GM23338 (cell line): ENCODE data around the gene AHSP. TPM values are rescaled to one million over a fixed set of nuclear protein-coding genes. Genes with fewer than 3 reads are reported as not detected.

ENCODE experiments used
- ATAC-seq: fragments of 200-7000 bp; cut with Tn5 transposase; 3 replicates; pipeline ENCODE4 v1.9.1; 2020
- DNase-seq: peaks from one replicate; pipeline ENCODE4 v3.0.0-alpha.2; 2015; ENCODE audit warnings: low spot score
- H2AFZ ChIP-seq: fragments of 200-600 bp; sonication (generic); 2 replicates; pipeline ENCODE4 v1.8.0; 2016; ENCODE audit warnings: antibody characterized with exemption, mild to moderate bottlenecking, moderate library complexity
- H3F3A ChIP-seq: fragments of 200-600 bp; sonication (generic); replicated peaks from 2 replicates; pipeline ENCODE4 v1.8.0; 2017; ENCODE audit warnings: antibody characterized with exemption, mixed run types, low read depth
- H3K27ac ChIP-seq: fragments of 200-600 bp; sonication (generic); 2 replicates; pipeline ENCODE4 v1.6.1; 2016; ENCODE audit warnings: low read depth
- H3K27me3 ChIP-seq: fragments of 200-600 bp; sonication (generic); 2 replicates; pipeline ENCODE4 v1.8.0; 2016; ENCODE audit warnings: mild to moderate bottlenecking, mixed run types, moderate library complexity; ENCODE audit not compliant: insufficient read depth
- H3K36me3 ChIP-seq: fragments of 200-600 bp; sonication (generic); 2 replicates; pipeline ENCODE4 v1.8.0; 2016; ENCODE audit warnings: mild to moderate bottlenecking; ENCODE audit not compliant: insufficient read depth
- H3K4me1 ChIP-seq: fragments of 200-600 bp; sonication (generic); 2 replicates; pipeline ENCODE4 v1.8.0; 2016; ENCODE audit warnings: mild to moderate bottlenecking, moderate library complexity; ENCODE audit not compliant: insufficient read depth
- H3K4me2 ChIP-seq: fragments of 200-600 bp; sonication (generic); 2 replicates; pipeline ENCODE4 v1.7.1; 2017; ENCODE audit warnings: mixed run types
- H3K4me3 ChIP-seq: fragments of 200-600 bp; sonication (generic); 2 replicates; pipeline ENCODE4 v1.6.1; 2016; ENCODE audit warnings: mixed run types
- H3K79me2 ChIP-seq: fragments of 200-600 bp; sonication (generic); replicated peaks from 2 replicates; pipeline ENCODE4 v1.8.0; 2017; ENCODE audit warnings: mild to moderate bottlenecking; ENCODE audit not compliant: insufficient read depth
- H3K9me2 ChIP-seq: fragments of 200-600 bp; sonication (generic); 2 replicates; pipeline ENCODE4 v1.8.0; 2017; ENCODE audit not compliant: insufficient read depth
- H4K20me1 ChIP-seq: fragments of 200-600 bp; sonication (generic); replicated peaks from 2 replicates; pipeline ENCODE4 v1.8.0; 2017; ENCODE audit warnings: mild to moderate bottlenecking; ENCODE audit not compliant: insufficient read depth
- H3K27ac Mint-ChIP-seq: 2 replicates; pipeline ENCODE4 v1.8.0; 2020; ENCODE audit warnings: inconsistent platforms, mild to moderate bottlenecking, moderate library complexity, mixed read lengths
- H3K27me3 Mint-ChIP-seq: 3 replicates; pipeline ENCODE4 v1.8.0; 2022; ENCODE audit warnings: low read depth, mild to moderate bottlenecking, moderate library complexity, mixed read lengths, inconsistent platforms; ENCODE audit not compliant: insufficient read depth, poor library complexity
- H3K36me3 Mint-ChIP-seq: 3 replicates; pipeline ENCODE4 v1.8.0; 2021; ENCODE audit warnings: low read depth, mild to moderate bottlenecking, inconsistent platforms, moderate library complexity, mixed read lengths
- H3K4me1 Mint-ChIP-seq: 3 replicates; pipeline ENCODE4 v1.8.0; 2020; ENCODE audit warnings: mild to moderate bottlenecking, inconsistent platforms, mixed read lengths
- H3K4me3 Mint-ChIP-seq: 3 replicates; pipeline ENCODE4 v1.8.0; 2021; ENCODE audit warnings: moderate library complexity, mild to moderate bottlenecking, inconsistent platforms, mixed read lengths
- H3K9me3 Mint-ChIP-seq: 3 replicates; pipeline ENCODE4 v1.8.0; 2020; ENCODE audit warnings: moderate library complexity, mild to moderate bottlenecking, inconsistent platforms, mixed read lengths
- CREB1 ChIP-seq: fragments of 250-450 bp; sonication (Bioruptor Pico); IDR thresholded peaks from 2 replicates; pipeline ENCODE4 v1.5.0; 2020; ENCODE audit warnings: low read depth, mild to moderate bottlenecking, moderate library complexity
- CTCF ChIP-seq, 2 experiments: fragments of 200-600 bp in 1 of 2; sonication (generic) in 1 of 2; conservative IDR thresholded peaks; 2 replicates each; pipeline versions ENCODE4 v1.5.1 to v1.6.1; 2016 to 2017; ENCODE audit warnings: antibody characterized with exemption in 2 of 2, low read depth in 2 of 2, mild to moderate bottlenecking in 2 of 2, moderate library complexity in 1 of 2
- EZH2 ChIP-seq: fragments of 200-600 bp; sonication (generic); IDR thresholded peaks from one replicate; pipeline ENCODE4 v1.8.0; 2017; ENCODE audit warnings: antibody characterized with exemption, mild to moderate bottlenecking, low read depth; ENCODE audit not compliant: unreplicated experiment
- EZH2phosphoT487 ChIP-seq: fragments of 200-600 bp; sonication (generic); IDR thresholded peaks from one replicate; pipeline ENCODE4 v1.8.1; 2018; ENCODE audit warnings: antibody characterized with exemption; ENCODE audit not compliant: unreplicated experiment
- JUNB ChIP-seq: IDR thresholded peaks from one replicate; pipeline ENCODE4 v1.6.1; 2016; ENCODE audit warnings: antibody characterized with exemption; ENCODE audit not compliant: unreplicated experiment
- NANOG ChIP-seq: IDR thresholded peaks from 2 replicates; pipeline ENCODE4 v1.6.1; 2016; ENCODE audit warnings: antibody characterized with exemption, borderline replicate concordance
- POLR2AphosphoS5 ChIP-seq: IDR thresholded peaks from 2 replicates; pipeline ENCODE4 v1.6.1; 2016; ENCODE audit warnings: antibody characterized with exemption, low read depth
- STAT1 ChIP-seq: IDR thresholded peaks from one replicate; pipeline ENCODE4 v1.6.1; 2016; ENCODE audit warnings: antibody characterized with exemption; ENCODE audit not compliant: unreplicated experiment
- ZNF114 ChIP-seq: fragments of 250-450 bp; sonication (Bioruptor Pico); IDR thresholded peaks from 2 replicates; pipeline ENCODE4 v1.5.0; 2020; ENCODE audit warnings: mild to moderate bottlenecking, moderate library complexity
- ZNF331 ChIP-seq: fragments of 250-450 bp; sonication (Bioruptor Pico); IDR thresholded peaks from 2 replicates; pipeline ENCODE4 v1.5.0; 2020; ENCODE audit warnings: low read depth, mild to moderate bottlenecking, moderate library complexity
- ZNF462 ChIP-seq: fragments of 250-450 bp; sonication (Bioruptor Pico); IDR thresholded peaks from 2 replicates; pipeline ENCODE4 v1.5.0; 2020; ENCODE audit warnings: mild to moderate bottlenecking, moderate library complexity
- polyA plus RNA-seq: library from polyadenylated mRNA; unstranded; fragments of >200 nt; fragmentation: Nextera tagmentation; extraction: Ambion mirVana; gene quantifications from 2 replicates; pipeline ENCODE4 v1.2.1, GENCODE V29; 2016
- total RNA-seq: library from RNA; depleted of rRNA; stranded (reverse); fragments of >200 nt; shearing (Covaris generic); gene quantifications from 2 replicates; pipeline ENCODE4 v1.2.3, GENCODE V29; 2014
- TF ChIP-seq, protein P1 (sequence below): IDR thresholded peaks from 2 replicates; pipeline ENCODE4 v1.6.1; 2016; ENCODE audit warnings: antibody characterized with exemption
- TF ChIP-seq, protein P2 (sequence below): IDR thresholded peaks from one replicate; pipeline ENCODE4 v1.6.1; 2018; ENCODE audit warnings: antibody characterized with exemption; ENCODE audit not compliant: unreplicated experiment

Gene AHSP
- total and polyA plus RNA-seq, 2 experiments from 2014 or later: 2.1 TPM; not detected in 1

DNA sequence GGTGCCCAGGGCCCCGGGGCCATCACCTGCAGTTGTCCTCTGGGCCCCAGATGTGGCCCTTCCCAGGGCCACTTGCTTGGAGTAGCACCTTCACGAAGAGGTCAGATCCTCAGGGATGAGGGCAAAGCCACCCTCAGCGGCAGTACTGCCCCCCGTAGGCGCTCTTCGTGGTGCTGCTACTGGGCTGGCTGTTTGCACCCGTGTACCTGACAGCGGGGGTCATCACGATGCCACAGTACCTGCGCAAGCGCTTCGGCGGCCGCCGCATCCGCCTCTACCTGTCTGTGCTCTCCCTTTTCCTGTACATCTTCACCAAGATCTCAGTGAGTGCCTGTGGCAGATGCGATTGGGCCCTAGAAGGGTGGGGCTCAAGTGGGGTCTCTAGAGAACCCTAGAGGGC is 42.1 kb upstream of the AHSP start:
- Mint-ChIP-seq H3K4me3 (no peak overlapping the region; the same call in 2 of the 3 replicates), H3K9me3 (no peaks in the 10 kb centered on the region), H3K36me3 (peaks cover 7% of the 10 kb centered on the region; the same call in 2 of the 3 replicates), H3K27ac (no peak overlapping the region), H3K4me1 (peaks cover 17% of the 10 kb centered on the region; the same call in 2 of the 3 replicates), H3K27me3 (peaks cover 58% of the 10 kb centered on the region)
- H3K4me2 ChIP-seq: no peak overlapping the region
- no peak overlapping the region for H3K4me3 ChIP-seq
- H4K20me1 ChIP-seq: no peaks in the 10 kb centered on the region
- no peak for ATAC-seq
- no peaks in the 10 kb centered on the region for H3K9me2 ChIP-seq
- H3K27me3 ChIP-seq: peaks cover 80% of the 10 kb centered on the region
- no peak for DNase-seq
- H2AFZ ChIP-seq: no peak overlapping the region
- no peaks in the 10 kb centered on the region for H3K36me3 ChIP-seq
- H3F3A ChIP-seq: no peaks in the 10 kb centered on the region
- H3K27ac ChIP-seq: no peak overlapping the region
- H3K79me2 ChIP-seq: no peaks in the 10 kb centered on the region
- H3K4me1 ChIP-seq: no peaks in the 10 kb centered on the region; the same call in 1 of the 2 replicates
- TF ChIP-seq POLR2AphosphoS5 (no peak), EZH2phosphoT487 (no peak), ZNF462 (CRISPR knock-in tag) (no peak), NANOG (no peak), ZNF331 (no peak), EZH2 (no peak), CREB1 (CRISPR knock-in tag) (no peak), STAT1 (no peak), CTCF (conservative IDR thresholded peaks at IDR 0.05; ENCODE audit: low read depth in 2 of 2) (no peak), ZNF114 (CRISPR knock-in tag) (no peak), JUNB (no peak)
- TF ChIP-seq, protein P1, sequence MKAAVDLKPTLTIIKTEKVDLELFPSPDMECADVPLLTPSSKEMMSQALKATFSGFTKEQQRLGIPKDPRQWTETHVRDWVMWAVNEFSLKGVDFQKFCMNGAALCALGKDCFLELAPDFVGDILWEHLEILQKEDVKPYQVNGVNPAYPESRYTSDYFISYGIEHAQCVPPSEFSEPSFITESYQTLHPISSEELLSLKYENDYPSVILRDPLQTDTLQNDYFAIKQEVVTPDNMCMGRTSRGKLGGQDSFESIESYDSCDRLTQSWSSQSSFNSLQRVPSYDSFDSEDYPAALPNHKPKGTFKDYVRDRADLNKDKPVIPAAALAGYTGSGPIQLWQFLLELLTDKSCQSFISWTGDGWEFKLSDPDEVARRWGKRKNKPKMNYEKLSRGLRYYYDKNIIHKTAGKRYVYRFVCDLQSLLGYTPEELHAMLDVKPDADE: no peak
- TF ChIP-seq, protein P2, sequence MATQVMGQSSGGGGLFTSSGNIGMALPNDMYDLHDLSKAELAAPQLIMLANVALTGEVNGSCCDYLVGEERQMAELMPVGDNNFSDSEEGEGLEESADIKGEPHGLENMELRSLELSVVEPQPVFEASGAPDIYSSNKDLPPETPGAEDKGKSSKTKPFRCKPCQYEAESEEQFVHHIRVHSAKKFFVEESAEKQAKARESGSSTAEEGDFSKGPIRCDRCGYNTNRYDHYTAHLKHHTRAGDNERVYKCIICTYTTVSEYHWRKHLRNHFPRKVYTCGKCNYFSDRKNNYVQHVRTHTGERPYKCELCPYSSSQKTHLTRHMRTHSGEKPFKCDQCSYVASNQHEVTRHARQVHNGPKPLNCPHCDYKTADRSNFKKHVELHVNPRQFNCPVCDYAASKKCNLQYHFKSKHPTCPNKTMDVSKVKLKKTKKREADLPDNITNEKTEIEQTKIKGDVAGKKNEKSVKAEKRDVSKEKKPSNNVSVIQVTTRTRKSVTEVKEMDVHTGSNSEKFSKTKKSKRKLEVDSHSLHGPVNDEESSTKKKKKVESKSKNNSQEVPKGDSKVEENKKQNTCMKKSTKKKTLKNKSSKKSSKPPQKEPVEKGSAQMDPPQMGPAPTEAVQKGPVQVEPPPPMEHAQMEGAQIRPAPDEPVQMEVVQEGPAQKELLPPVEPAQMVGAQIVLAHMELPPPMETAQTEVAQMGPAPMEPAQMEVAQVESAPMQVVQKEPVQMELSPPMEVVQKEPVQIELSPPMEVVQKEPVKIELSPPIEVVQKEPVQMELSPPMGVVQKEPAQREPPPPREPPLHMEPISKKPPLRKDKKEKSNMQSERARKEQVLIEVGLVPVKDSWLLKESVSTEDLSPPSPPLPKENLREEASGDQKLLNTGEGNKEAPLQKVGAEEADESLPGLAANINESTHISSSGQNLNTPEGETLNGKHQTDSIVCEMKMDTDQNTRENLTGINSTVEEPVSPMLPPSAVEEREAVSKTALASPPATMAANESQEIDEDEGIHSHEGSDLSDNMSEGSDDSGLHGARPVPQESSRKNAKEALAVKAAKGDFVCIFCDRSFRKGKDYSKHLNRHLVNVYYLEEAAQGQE: no peak
